Activated naive CD4-positive, alpha-beta T cell (primary cell): Measurements from ENCODE around the gene ENOSF1.
A peak's percentile ranks its signal among the peaks of the same experiment; 100 is the strongest.

Source experiments
- DNase-seq, 4 experiments: peaks; one replicate each; lab custom pipeline; 2025; lab: John Stamatoyannopoulos, UW

Gene ENOSF1

DNA sequence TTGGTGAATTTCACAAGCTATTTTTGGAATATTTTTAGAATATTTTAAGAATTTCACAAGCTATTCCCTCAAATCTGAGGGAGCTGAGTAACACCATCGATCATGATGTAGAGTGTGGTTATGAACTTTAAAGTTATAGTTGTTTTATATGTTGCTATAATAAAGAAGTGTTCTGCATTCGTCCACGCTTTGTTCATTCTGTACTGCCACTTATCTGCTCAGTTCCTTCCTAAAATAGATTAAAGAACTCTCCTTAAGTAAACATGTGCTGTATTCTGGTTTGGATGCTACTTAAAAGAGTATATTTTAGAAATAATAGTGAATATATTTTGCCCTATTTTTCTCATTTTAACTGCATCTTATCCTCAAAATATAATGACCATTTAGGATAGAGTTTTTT is 39.1 kb downstream of the ENOSF1 start:
- no peak for DNase-seq

DNA sequence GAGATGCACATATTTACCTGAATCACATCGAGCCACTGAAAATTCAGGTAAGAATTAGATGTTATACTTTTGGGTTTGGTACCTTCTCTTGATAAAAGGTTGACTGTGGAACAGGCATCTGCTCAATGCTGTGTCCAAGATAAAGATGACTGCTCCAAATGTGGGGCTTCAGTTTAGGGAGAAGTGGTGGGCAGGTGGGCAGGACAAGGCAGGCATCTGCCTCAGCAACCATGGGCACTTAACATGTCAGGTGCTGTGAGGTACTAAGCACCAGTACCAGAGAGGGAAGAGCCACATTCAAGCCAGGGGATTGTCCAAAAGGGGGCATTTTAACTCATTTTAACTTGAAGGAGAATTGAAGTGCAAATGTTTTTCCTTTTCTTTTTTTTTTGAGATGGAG is 41.0 kb downstream of the ENOSF1 start:
- no peak for DNase-seq

DNA sequence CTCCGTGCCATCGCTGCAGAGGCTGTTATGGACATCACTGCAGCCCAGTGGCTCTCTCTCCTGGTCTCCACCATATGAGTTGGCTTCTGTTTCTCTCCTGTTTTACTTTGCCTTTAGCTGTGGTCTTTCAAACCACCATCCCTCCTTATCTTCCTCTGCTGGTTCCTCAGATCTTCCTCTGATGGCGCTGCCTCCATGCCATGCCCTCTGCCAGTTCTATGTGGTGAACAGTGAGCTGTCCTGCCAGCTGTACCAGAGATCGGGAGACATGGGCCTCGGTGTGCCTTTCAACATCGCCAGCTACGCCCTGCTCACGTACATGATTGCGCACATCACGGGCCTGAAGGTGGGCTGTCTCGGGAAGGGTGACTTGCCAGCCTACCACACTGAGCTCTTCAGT is 41.9 kb downstream of the ENOSF1 start:
- no peak for DNase-seq

DNA sequence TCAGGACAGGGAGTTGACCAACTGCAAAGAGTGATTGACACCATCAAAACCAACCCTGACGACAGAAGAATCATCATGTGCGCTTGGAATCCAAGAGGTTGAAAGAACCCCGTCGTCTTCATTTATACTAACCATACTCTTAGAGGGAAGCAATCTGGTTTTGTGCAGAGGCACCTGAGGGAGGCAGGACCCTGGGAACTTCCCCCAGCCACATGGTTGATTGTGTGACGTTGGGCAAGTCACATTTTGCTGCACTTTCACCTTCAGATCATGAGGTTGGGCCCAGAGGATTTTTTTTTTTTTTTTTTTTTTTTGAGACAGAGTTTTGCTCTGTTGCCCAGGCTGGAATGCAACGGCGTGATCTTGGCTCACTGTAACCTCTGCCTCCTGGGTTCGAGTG is 43.4 kb downstream of the ENOSF1 start:
- no peak for DNase-seq

- DNase-seq: no peak
These were observed 44.2 kb downstream of the ENOSF1 start for GRCh38 chr18:668260-668659.

GRCh38 chr18:666628-667027 is 45.8 kb downstream of the ENOSF1 start:
- DNase-seq: no peak

DNA sequence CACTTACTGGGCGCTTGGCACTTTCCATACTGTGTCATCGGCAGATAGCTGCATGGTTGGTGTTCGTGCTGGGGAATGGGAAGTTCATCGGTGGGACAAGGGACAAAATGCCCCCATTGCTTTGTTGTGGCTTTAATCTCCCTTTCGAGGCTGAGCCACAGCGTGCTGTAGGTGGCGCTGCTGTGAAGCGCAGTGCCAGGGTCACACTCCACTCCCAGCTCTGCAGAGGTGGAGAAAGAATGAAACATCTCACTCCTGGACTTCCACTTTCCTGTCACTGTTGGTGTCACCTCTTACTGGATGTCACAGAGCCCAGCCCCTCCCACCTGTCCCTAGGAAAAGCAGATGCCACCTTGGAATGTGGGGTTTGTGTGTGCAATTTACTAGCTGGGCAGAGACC is 46.3 kb downstream of the ENOSF1 start:
- DNase-seq: no peak

DNA sequence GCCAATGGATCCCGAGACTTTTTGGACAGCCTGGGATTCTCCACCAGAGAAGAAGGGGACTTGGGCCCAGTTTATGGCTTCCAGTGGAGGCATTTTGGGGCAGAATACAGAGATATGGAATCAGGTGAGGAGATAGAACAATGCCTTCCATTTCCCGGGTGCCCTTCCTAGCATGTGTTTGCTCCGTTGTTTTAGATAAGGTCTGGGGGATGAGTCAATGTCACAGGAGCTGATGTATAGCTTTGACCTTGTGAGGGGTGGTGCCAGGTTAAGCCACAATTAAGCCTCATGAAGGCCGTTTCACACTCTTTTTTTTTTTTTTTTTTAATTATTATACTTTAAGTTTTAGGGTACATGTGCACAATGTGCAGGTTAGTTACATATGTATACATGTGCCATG is 50.2 kb downstream of the ENOSF1 start:
- DNase-seq: no peak

DNA sequence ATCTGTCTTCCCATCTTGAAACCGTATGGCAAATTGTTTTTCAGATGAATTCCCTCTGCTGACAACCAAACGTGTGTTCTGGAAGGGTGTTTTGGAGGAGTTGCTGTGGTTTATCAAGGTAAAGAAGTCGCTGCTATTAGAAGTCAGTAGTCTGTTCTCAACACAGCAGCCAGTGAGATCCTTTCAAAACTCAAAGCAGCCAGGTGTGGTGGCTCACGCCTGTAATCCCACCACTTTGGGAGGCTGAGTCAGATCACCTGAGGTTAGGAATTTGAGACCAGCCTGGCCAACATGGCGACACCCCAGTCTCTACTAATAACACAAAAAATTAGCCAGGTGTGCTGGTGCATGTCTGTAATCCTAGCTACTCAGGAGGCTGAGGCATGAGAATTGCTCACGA is 52.8 kb downstream of the ENOSF1 start:
- DNase-seq: no peak

DNA sequence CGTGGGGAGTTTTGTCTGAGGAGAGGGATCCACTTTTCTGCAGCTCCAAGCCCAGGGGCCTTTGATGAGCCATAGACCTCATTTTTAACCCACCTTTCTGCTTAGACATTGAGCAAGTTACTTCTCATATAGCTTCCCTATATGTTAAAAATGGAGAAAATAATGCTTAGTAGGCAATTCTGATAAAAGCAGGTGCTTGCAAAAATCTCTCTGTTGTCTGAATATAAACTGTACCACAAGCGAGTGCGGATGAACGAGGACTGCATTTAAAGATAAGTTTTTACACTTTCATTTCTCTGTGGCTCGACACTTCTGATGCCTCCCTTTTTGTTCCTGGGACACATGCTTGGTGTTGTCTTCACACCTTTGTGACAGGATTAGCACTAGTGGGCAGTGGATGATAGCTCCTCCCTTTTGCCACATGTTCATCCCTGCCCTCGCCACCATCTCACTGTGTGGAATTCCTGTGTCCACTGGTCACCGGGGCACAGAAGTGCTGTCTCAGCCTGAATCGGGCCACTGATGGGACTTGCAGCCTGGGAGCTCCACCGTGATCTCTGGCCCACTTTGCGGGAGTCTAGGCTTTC is 53.4 kb downstream of the ENOSF1 start:
- DNase-seq: no peak

DNA sequence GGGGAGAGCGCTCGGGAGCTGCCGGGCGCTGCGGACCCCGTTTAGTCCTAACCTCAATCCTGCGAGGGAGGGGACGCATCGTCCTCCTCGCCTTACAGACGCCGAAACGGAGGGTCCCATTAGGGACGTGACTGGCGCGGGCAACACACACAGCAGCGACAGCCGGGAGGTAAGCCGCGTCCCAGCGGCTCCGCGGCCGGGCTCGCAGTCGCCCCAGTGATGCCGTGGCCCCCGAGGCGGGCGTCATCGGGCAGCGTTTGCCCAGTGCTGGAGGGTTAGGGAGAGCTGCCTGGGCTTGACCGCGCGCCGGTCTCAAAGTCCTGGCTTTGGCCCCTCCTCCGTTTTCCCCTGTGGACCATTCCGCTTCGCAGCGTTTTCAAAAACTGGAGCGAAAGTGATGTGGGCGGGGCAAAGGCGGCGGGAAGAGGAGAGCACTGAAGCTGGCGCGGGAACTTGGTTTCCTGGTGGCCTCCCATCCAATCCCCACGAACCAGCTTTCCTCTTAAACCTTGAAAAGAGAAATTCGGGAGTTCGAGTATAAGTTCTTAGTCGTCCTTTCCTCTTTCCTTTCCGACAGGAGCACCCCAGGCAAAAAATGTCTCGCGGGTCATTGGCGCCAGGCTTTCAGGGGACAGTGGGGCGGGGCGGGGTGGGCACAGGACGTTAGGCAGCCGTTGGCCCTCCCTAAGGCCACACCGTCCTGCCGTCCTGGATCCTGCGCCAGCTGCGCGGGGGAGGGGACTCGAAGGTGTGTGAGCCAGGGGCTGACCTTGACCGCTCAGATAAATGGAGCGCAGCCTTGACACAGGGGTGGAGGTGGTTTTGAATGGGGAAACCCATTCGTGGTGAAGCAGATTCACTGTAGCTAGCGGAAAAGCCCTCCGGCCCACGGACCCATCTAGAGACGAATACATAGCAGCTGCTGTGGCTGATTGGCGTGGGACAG is 54.2 kb downstream of the ENOSF1 start:
- DNase-seq: peak in 1 of 4 experiments; percentile 3

GRCh38 chr18:657311-658000 is 55.0 kb downstream of the ENOSF1 start, which contains the start of gene TYMS:
Gene TYMS (plus strand): TSS chr18:657653. CDS start chr18:657743, 90 bp downstream.
- DNase-seq: peak in 1 of 4 experiments; percentile 4

DNA sequence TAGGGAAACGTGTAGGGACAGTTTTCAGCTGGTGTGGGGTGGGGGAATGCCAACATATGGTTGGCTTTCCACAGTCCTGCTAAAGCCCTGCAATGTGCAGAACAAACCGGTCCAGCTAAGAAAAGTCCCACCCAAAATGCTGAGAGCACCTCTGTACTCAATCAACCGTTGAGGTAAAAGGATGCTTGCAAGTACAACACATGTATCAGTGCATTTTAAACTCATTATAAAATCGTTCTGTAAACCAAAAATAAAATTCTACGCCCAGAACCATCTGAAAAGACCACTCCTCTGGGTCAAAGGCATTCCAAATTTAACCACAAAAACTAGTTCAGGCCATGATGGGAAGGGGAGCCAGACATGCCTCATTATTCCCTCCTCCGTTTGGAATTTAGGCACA is 57.0 kb downstream of the ENOSF1 start:
- DNase-seq: no peak

GRCh38 chr18:654601-655000 is 57.8 kb downstream of the ENOSF1 start:
- DNase-seq: no peak

DNA sequence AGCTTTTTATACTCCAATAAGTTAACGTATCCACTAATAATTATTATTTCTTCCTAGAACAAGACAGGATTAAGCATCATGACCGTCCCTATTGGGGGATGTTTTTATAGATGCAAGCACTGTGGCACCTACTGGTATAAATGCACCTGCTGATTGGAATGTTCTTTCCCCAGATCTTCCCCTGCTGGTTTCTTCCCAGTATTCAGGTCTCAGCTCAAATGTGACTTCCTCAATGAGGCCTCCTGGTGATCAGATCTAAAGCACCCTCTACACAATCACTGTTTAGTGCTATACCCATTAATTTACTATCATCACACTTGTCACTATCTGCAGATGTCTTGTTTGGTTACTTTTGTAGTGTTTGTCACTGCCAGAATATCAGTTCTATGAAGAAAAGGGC is 58.9 kb downstream of the ENOSF1 start:
- DNase-seq: no peak

DNA sequence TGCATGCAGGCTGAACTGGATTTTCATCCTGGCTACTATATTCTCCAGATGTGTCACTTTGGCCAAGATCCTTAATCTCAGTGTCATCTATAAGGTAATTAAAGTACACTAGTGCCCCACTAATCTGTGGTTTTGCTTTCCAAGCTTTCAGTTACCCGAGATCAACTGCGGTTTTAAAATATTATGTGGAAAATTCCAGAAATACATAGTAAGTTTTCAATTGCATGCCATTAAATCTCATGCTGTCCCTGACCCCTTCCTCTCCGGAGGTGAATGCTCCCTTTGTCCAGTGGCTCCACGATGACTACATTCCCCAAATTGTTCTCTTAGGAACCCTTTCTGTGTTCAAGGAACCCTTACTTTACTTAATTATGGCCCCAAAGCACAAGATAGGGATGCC is 60.3 kb downstream of the ENOSF1 start:
- no peak for DNase-seq

GRCh38 chr18:650428-650858 is 62.0 kb downstream of the ENOSF1 start:
- no peak for DNase-seq

GRCh38 chr18:649341-649740 is 63.1 kb downstream of the ENOSF1 start:
- DNase-seq: no peak

GRCh38 chr18:647304-647703 is 65.1 kb downstream of the ENOSF1 start:
- DNase-seq: no peak

- no peak for DNase-seq
These were observed 67.9 kb downstream of the ENOSF1 start for GRCh38 chr18:644395-645004.

DNA sequence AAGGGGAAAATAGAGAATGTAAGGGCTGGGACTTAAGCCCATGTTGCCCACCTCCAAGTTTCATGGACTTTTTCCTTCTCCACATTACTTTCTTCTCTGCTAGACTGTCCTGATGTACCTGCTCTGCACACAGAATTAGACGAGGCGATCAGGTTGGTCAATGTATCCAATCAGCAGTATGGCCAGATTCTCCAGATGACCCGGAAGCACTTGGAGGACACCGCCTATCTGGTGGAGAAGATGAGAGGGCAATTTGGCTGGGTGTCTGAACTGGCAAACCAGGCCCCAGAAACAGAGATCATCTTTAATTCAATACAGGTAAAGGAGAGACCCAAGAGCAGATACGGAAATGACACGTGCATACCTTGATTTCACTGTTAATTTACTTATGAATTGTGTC is 71.2 kb downstream of the ENOSF1 start:
- DNase-seq: no peak

DNA sequence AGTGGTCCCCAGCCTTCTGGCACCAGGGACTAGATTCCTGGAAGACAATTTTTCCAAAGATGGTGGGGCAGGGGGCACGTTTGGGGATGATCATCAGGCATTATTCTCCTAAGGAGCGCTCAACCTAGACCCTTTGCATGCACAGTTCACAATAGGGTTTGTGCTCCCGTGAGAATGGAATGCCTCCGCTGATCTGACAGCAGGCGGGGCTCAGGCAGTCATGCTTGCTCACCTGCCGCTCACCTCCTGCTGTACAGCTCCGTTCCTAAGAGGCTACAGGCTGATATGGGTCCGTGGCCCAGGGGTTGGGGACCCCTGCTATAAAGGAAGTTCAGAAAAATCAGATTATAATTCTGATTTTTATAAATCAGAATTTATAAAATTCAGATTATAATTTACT is 77.3 kb downstream of the ENOSF1 start:
- no peak for DNase-seq
